HuH-7.5 (cell line): Measurements from ENCODE around the gene BPIFB6.

Experiments used
- DNase-seq: peaks from one replicate; pipeline ENCODE4 v3.0.0; 2011; ENCODE audit warnings: low spot score

Gene BPIFB6

GRCh38 chr20:33084722-33085121 is 53.3 kb downstream of the BPIFB6 start:
- no peak for DNase-seq

GRCh38 chr20:33086052-33086722 is 54.7 kb downstream of the BPIFB6 start:
- no peak for DNase-seq

GRCh38 chr20:33091147-33091546 is 59.7 kb downstream of the BPIFB6 start:
- no peak for DNase-seq

GRCh38 chr20:33091693-33092092 is 60.2 kb downstream of the BPIFB6 start:
- DNase-seq: no peak

- no peak for DNase-seq
Measured at GRCh38 chr20:33092361-33092760, 60.9 kb downstream of the BPIFB6 start.

GRCh38 chr20:33093074-33093473 is 61.6 kb downstream of the BPIFB6 start:
- no peak for DNase-seq

- no peak for DNase-seq
Measured at GRCh38 chr20:33093582-33093981, 62.1 kb downstream of the BPIFB6 start.
